ENCODE data around the gene ART1. TPM values are rescaled to one million over a fixed set of nuclear protein-coding genes. Genes with fewer than 3 reads are reported as not detected.
A peak's percentile ranks its signal among the peaks of the same experiment; 100 is the strongest.

The ART1 gene
- polyA plus RNA-seq, 1 donor (not counting 4 experiments of a cell fraction or from before 2014, with no cell fraction given), result not detected

DNA sequence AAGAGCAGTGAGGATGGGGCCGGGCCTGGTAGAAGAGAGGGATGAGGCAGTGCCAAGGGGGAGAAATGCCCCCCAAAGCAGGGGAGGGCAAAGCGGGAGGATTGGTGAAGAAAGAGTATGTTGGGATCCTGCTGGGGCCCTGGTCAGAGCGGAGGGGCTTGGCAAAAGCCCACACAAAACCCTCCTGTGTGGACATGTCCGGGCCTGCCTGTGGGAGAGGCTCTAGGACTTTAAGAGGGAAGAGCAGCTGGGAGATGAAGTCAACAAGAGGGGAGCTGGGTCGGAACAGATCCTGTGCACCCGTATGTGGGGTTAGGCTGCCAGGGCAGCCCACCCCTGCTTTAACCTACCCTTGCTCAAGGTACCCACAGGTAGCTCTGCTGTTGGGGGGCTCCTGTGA is 28.9 kb upstream of the ART1 start:
- peaks cover 17% of the 10 kb centered on the region for H3K4me1 ChIP-seq (ENCODE audit: control insufficient read depth, extremely low read depth, insufficient read depth, low read length)
- no peaks in the 10 kb centered on the region for H4K20me1 ChIP-seq (ENCODE audit: control insufficient read depth, extremely low read depth, insufficient read depth, low read length)
- dilution Hi-C loops (cut with MboI; ENCODE audit: extremely low pct_ligation_motif_present, low sequenced_read_pairs), result no loop called here
- DNase-seq (ENCODE audit: low read depth, low spot score), result no peak
- TF ChIP-seq, protein P1, sequence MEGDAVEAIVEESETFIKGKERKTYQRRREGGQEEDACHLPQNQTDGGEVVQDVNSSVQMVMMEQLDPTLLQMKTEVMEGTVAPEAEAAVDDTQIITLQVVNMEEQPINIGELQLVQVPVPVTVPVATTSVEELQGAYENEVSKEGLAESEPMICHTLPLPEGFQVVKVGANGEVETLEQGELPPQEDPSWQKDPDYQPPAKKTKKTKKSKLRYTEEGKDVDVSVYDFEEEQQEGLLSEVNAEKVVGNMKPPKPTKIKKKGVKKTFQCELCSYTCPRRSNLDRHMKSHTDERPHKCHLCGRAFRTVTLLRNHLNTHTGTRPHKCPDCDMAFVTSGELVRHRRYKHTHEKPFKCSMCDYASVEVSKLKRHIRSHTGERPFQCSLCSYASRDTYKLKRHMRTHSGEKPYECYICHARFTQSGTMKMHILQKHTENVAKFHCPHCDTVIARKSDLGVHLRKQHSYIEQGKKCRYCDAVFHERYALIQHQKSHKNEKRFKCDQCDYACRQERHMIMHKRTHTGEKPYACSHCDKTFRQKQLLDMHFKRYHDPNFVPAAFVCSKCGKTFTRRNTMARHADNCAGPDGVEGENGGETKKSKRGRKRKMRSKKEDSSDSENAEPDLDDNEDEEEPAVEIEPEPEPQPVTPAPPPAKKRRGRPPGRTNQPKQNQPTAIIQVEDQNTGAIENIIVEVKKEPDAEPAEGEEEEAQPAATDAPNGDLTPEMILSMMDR (optimal IDR thresholded peaks at IDR 0.05 in 1 of 3, IDR thresholded peaks at IDR 0.05 in 1 of 3, conservative IDR thresholded peaks at IDR 0.05 in 1 of 3; ENCODE audit: extremely low read depth in 1 of 3, insufficient read depth in 2 of 3, low read length in 3 of 3), result no peak
- no peak for TF ChIP-seq EZH2 (IDR thresholded peaks at IDR 0.05; ENCODE audit: low read length)
- H3K9me3 ChIP-seq (ENCODE audit: control insufficient read depth, low read depth, low read length), result no peaks in the 10 kb centered on the region
- H3K36me3 ChIP-seq (ENCODE audit: control insufficient read depth in 2 of 2, extremely low read depth in 1 of 2, insufficient read depth in 2 of 2, low read length in 2 of 2), result no peaks in the 10 kb centered on the region
- H2AFZ ChIP-seq (ENCODE audit: control insufficient read depth, low read length), result peak overlapping the region; percentile 61
- no peak for FAIRE-seq
- H3K27ac ChIP-seq (ENCODE audit: control insufficient read depth, insufficient read depth, low read length), result no peak overlapping the region
- H3K4me2 ChIP-seq (ENCODE audit: control insufficient read depth, extremely low read depth, insufficient read depth, low read depth, low read length), result peak overlapping the region; percentile 39
- no peaks in the 10 kb centered on the region for H3K79me2 ChIP-seq (ENCODE audit: control insufficient read depth, insufficient read depth, low read length)
- no peaks in the 10 kb centered on the region for H3K9me1 ChIP-seq (ENCODE audit: control insufficient read depth, extremely low read depth, insufficient read depth, low read length)
- H3K27me3 ChIP-seq (ENCODE audit: control insufficient read depth, extremely low read depth, insufficient read depth, low read length), result peaks cover 3% of the 10 kb centered on the region
- no peak overlapping the region for H3K4me3 ChIP-seq (ENCODE audit: control insufficient read depth in 2 of 3, extremely low read depth in 1 of 3, insufficient read depth in 2 of 3, low read depth in 1 of 3, low read length in 3 of 3)
- H3K9ac ChIP-seq (ENCODE audit: control insufficient read depth, extremely low read depth, insufficient read depth, low read length), result no peak overlapping the region

DNA sequence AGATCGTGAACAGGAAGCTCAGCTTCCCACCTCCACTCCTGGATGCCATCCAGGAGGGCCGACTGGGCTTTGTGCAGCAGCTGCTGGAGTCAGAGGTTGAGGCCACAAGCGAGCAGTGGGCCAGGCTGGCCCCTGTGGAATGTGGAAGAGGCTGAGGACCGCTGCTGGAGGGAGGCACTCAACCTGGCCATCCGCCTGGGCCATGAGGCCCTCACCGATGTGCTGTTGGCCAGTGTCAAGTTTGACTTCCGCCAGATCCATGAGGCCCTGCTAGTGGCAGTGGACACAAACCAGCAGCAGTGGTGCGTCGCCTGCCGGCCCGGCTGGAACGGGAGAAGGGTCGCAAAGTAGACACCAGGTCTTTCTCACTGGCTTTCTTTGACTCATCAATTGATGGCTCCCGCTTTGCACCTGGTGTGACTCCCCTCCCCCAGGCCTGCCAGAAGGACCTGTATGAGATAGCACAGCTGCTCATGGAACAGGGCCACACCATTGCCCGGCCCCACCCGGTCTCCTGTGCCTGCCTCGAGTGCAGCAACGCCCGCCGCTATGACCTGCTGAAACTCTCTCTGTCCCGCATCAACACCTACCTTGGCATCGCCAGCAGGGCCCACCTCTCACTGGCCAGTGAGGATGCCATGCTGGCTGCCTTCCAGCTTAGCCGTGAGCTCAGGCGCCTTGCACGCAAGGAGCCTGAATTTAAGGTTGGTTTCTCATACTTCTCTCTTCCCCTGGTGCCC is 28.0 kb upstream of the ART1 start:
- Histone ChIP-seq H3K36me3 (ENCODE audit: control insufficient read depth in 2 of 2, extremely low read depth in 1 of 2, insufficient read depth in 2 of 2, low read length in 2 of 2) (no peaks in the 10 kb centered on the region), H3K4me1 (ENCODE audit: control insufficient read depth, extremely low read depth, insufficient read depth, low read length) (peaks cover 17% of the 10 kb centered on the region), H3K4me2 (ENCODE audit: control insufficient read depth, extremely low read depth, insufficient read depth, low read depth, low read length) (no peak overlapping the region), H3K9ac (ENCODE audit: control insufficient read depth, extremely low read depth, insufficient read depth, low read length) (no peak overlapping the region), H3K9me1 (ENCODE audit: control insufficient read depth, extremely low read depth, insufficient read depth, low read length) (no peaks in the 10 kb centered on the region), H3K79me2 (ENCODE audit: control insufficient read depth, insufficient read depth, low read length) (no peaks in the 10 kb centered on the region), H3K27me3 (ENCODE audit: control insufficient read depth, extremely low read depth, insufficient read depth, low read length) (peaks cover 4% of the 10 kb centered on the region), H3K9me3 (ENCODE audit: control insufficient read depth, low read depth, low read length) (no peaks in the 10 kb centered on the region), H3K27ac (ENCODE audit: control insufficient read depth, insufficient read depth, low read length) (no peak overlapping the region), H2AFZ (ENCODE audit: control insufficient read depth, low read length) (no peak overlapping the region), H4K20me1 (ENCODE audit: control insufficient read depth, extremely low read depth, insufficient read depth, low read length) (no peaks in the 10 kb centered on the region), H3K4me3 (ENCODE audit: control insufficient read depth in 2 of 3, extremely low read depth in 1 of 3, insufficient read depth in 2 of 3, low read depth in 1 of 3, low read length in 3 of 3) (no peak overlapping the region)
- FAIRE-seq, result no peak
- no peak for TF ChIP-seq EZH2 (IDR thresholded peaks at IDR 0.05; ENCODE audit: low read length)
- TF ChIP-seq, protein P1 (optimal IDR thresholded peaks at IDR 0.05 in 1 of 3, IDR thresholded peaks at IDR 0.05 in 1 of 3, conservative IDR thresholded peaks at IDR 0.05 in 1 of 3; ENCODE audit: extremely low read depth in 1 of 3, insufficient read depth in 2 of 3, low read length in 3 of 3), result no peak
- dilution Hi-C loops (cut with MboI; ENCODE audit: extremely low pct_ligation_motif_present, low sequenced_read_pairs), result no loop called here
- DNase-seq (ENCODE audit: low read depth, low spot score), result no peak
